Prostate gland (tissue), 2 donors: Measurements from ENCODE around the gene NCF4. TPM values are rescaled to one million over a fixed set of nuclear protein-coding genes. Genes with fewer than 3 reads are reported as not detected.

Source experiments
- DNase-seq: peaks from one replicate; pipeline ENCODE4 v3.0.0-alpha.2; 2019; ENCODE audit warnings: low spot score
- H3K27ac ChIP-seq, 2 donors: fragments of 200-600 bp; sonication (generic); 2 replicates each; pipeline ENCODE4 v1.5.1; 2017 to 2019
- H3K27me3 ChIP-seq: fragments of 200-600 bp; sonication (generic); replicated peaks from 2 replicates; pipeline ENCODE4 v1.5.1; 2019; ENCODE audit not compliant: insufficient read depth
- H3K36me3 ChIP-seq, 2 donors: fragments of 200-600 bp; sonication (generic); 1 replicate in 1 of 2; 2 replicates in 1 of 2; pipeline versions ENCODE4 v1.5.1 to v1.8.1; 2017 to 2019
- H3K4me1 ChIP-seq: fragments of 200-600 bp; sonication (generic); replicated peaks from 2 replicates; pipeline ENCODE4 v1.5.1; 2019
- H3K4me3 ChIP-seq, 2 donors: fragments of 200-600 bp; sonication (generic); 2 replicates each; pipeline ENCODE4 v1.5.1; 2017 to 2019
- H3K9me3 ChIP-seq: fragments of 200-600 bp; sonication (generic); 2 replicates; pipeline ENCODE4 v1.5.1; 2017
- POLR2A ChIP-seq: fragments of 450-650 bp; IDR thresholded peaks from one replicate; pipeline ENCODE4 v1.6.1; 2016; ENCODE audit warnings: antibody characterized with exemption, mild to moderate bottlenecking
- POLR2AphosphoS5 ChIP-seq: sonication (generic); formaldehyde crosslinking; IDR thresholded peaks from one replicate; pipeline ENCODE4 v1.6.1; 2017; ENCODE audit warnings: antibody characterized with exemption
- WGBS: methylation state at CpG from one replicate; pipeline ENCODE4 v1.1.5; 2018; 5-methylcytosine and 5-hydroxymethylcytosine counted together
- intact Hi-C: fragments of 100-400 bp; cut with DNase I; formaldehyde crosslinking; loops from one replicate; pipeline ENCODE4 v1.14.2; 2022
- total RNA-seq, 2 donors: library from RNA; depleted of rRNA; stranded (reverse); fragments of >200 nt; gene quantifications; one replicate each; pipeline ENCODE4 v1.1.0, GENCODE V29; 2016
- TF ChIP-seq, protein P1 (sequence below), 4 experiments: fragments of 200-600 bp in 2 of 4; fragments of 450-650 bp in 2 of 4; sonication (generic) in 2 of 4; IDR thresholded peaks; 1 replicate in 3 of 4; 2 replicates in 1 of 4; pipeline ENCODE4 v1.5.1; 2016 to 2019; ENCODE audit warnings: antibody characterized with exemption in 4 of 4, mild to moderate bottlenecking in 2 of 4, moderate library complexity in 2 of 4

NCF4 gene
- total RNA-seq, 2 donors from 2014 or later: 0.91 to 3.5 TPM

DNA sequence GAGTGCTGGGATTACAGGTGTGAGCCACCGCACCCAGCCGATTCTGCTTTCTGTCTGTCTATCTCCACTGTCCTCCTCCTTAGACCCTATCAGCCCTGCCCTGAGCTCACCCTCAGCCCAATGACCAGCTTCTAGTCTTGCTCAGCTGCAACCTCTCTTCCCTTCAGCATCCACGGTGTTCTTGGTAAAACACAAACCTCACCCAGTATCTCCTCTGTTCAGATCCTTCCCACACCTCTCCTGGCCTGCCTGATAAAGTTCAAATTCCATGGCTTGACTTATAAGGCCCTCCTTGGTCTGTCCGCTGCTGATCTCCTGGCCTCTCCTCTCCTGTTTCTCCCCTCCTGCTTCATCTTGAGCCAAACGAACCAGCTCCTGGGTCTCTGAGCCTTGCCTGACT is 14.5 kb upstream of the NCF4 start:
- intact Hi-C loops: no loop called here
- WGBS: 76% methylated on average over 5 of the region's 5 CpGs
- Histone ChIP-seq H3K9me3 (no peaks in the 10 kb centered on the region), H3K27me3 (no peaks in the 10 kb centered on the region), H3K36me3 (no peaks in the 10 kb centered on the region), H3K27ac (no peak overlapping the region), H3K4me3 (no peak overlapping the region), H3K4me1 (no peaks in the 10 kb centered on the region)
- DNase-seq: no peak
- TF ChIP-seq POLR2AphosphoS5 (no peak), POLR2A (no peak)
- TF ChIP-seq, protein P1, sequence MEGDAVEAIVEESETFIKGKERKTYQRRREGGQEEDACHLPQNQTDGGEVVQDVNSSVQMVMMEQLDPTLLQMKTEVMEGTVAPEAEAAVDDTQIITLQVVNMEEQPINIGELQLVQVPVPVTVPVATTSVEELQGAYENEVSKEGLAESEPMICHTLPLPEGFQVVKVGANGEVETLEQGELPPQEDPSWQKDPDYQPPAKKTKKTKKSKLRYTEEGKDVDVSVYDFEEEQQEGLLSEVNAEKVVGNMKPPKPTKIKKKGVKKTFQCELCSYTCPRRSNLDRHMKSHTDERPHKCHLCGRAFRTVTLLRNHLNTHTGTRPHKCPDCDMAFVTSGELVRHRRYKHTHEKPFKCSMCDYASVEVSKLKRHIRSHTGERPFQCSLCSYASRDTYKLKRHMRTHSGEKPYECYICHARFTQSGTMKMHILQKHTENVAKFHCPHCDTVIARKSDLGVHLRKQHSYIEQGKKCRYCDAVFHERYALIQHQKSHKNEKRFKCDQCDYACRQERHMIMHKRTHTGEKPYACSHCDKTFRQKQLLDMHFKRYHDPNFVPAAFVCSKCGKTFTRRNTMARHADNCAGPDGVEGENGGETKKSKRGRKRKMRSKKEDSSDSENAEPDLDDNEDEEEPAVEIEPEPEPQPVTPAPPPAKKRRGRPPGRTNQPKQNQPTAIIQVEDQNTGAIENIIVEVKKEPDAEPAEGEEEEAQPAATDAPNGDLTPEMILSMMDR (IDR thresholded peaks at IDR 0.05): no peak

DNA sequence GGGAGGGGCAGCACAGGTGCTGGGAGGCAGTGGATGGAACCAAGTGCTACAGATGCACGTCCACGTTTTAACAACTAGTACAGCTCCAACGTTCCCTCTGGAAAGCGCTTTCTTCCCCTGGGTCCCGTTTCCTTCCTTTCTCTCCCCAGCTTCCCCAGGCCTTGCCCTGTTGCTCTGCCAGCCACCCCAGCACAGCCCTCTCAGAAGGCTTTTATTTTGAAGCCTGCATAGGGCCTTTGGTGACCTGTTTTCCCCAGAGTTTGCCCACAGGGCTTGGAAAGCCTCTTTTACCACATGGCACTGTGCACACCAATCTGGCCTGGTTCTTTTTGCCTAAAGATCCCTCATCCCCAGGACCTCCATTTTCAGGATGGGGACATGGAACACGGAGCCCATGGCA is 13.9 kb upstream of the NCF4 start:
- Histone ChIP-seq H3K9me3 (no peaks in the 10 kb centered on the region), H3K36me3 (no peaks in the 10 kb centered on the region), H3K4me1 (no peaks in the 10 kb centered on the region), H3K27ac (no peak overlapping the region), H3K4me3 (no peak overlapping the region), H3K27me3 (no peaks in the 10 kb centered on the region)
- intact Hi-C loops: no loop called here
- DNase-seq: no peak
- 47% methylated on average over 6 of the region's 6 CpGs for WGBS
- TF ChIP-seq, protein P1 (IDR thresholded peaks at IDR 0.05): no peak

DNA sequence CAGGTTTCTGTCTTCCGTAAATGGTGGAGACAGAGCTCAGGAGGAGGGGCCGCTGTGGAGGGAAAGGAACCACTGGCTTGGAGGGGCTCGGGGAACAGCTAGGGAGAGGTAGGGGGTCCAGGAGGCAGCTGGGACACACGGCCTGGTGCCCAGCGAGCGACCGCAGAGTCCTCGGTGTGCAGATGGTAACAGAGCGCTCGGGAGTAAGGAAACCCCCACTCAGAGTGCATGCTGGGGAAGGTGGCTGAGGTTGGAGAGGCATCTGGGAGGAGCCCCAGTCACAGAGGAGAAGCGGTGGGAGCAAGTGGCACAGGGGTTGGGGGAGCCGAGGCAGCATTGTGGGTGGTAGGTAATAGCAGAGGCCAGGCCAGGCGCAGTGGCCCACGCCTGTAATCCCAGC is 10.8 kb upstream of the NCF4 start:
- TF ChIP-seq POLR2A (no peak), POLR2AphosphoS5 (no peak)
- TF ChIP-seq, protein P1 (IDR thresholded peaks at IDR 0.05): no peak
- Histone ChIP-seq H3K27me3 (no peaks in the 10 kb centered on the region), H3K4me3 (no peak overlapping the region), H3K9me3 (no peaks in the 10 kb centered on the region), H3K4me1 (no peaks in the 10 kb centered on the region), H3K27ac (no peak overlapping the region), H3K36me3 (no peaks in the 10 kb centered on the region)
- WGBS: 86% methylated on average over 14 of the region's 14 CpGs
- DNase-seq: no peak
- intact Hi-C loops: no loop called here

DNA sequence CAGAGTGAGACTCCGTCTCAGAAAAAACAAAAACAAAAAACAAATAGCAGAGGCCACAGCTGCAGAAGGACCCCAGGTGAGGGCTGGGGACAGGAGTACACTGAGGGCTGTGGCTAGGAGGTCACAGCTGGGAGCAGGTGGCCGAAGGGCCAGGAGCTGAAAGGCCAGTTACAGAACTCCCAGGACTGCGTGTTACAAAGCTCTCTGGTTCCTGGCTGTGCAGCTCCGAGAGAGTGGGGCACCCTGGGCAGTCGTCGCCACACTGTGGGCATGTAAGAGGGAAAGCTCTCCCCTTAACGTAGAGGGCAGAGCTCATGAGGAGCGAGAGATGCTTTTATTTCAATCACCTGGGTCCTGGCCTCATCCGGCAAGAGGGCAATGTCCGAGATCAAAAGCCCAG is 10.1 kb upstream of the NCF4 start:
- Histone ChIP-seq H3K27ac (no peak overlapping the region), H3K9me3 (no peaks in the 10 kb centered on the region), H3K4me3 (no peak overlapping the region), H3K36me3 (no peaks in the 10 kb centered on the region), H3K27me3 (no peaks in the 10 kb centered on the region), H3K4me1 (no peaks in the 10 kb centered on the region)
- intact Hi-C loops: no loop called here
- DNase-seq: no peak
- WGBS: 86% methylated on average over 10 of the region's 10 CpGs
- no peak for TF ChIP-seq POLR2AphosphoS5
- TF ChIP-seq, protein P1 (IDR thresholded peaks at IDR 0.05): no peak
- no peak for TF ChIP-seq POLR2A

DNA sequence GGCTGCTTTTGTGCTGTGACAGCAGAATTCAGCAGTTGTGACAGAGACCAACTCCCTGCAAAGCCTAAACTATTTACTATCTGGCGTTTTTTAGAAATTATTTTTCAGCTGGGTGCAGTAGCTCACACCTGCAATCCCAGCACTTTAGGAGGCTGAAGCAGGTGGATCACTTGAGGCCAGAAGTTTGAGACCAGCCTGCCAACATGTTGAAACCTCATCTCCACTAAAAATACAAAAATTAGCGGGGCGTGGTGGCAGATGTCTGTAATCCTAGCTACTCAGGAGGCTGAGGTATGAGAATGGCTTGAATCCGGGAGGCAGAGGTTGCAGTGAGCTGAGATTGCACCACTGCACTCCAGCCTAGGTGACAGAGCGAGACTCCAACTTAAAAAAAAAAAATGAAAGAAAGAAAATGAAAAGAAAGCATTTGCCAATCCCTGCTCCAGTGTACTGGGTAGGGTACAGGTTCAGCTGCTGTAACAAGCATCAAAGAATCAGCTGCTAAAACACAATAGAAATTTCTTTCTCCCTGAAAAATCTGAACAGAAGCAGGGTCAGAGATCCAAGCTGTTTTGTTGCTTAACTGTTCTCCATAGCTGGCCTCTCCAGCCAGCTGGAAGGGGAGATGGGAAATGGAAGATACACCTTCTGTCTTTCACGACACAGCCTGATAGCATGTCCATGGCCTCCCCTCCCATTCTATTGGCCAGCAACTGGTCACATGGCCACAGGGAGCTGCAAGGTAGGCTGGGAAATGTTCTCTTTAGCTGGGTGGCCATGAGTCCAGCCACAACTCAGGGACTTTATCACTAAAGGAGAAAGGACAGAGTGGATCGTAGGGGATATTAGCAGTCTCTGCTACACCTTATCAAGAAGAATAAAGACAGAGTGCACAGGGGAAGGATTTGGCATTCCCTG is 8.5 kb upstream of the NCF4 start:
- no peaks in the 10 kb centered on the region for H3K9me3 ChIP-seq
- TF ChIP-seq POLR2A: no peak
- WGBS: 95% methylated on average over 7 of the region's 7 CpGs
- no peaks in the 10 kb centered on the region for H3K27me3 ChIP-seq
- H3K4me3 ChIP-seq: no peak overlapping the region
- intact Hi-C loops: no loop called here
- DNase-seq: no peak
- H3K36me3 ChIP-seq: no peaks in the 10 kb centered on the region
- no peak overlapping the region for H3K27ac ChIP-seq
- no peaks in the 10 kb centered on the region for H3K4me1 ChIP-seq
